Liver (tissue), 9 donors: ENCODE results near the gene ABHD17A. TPM values are rescaled to one million over a fixed set of nuclear protein-coding genes. Genes with fewer than 3 reads are reported as not detected.

Experiments
- DNase-seq: peaks from one replicate; pipeline ENCODE4 v3.0.0-alpha.2; 2017; ENCODE audit warnings: low spot score
- H3K27ac ChIP-seq, 2 donors: one replicate each; pipeline ENCODE4 v1.7.0; 2013; ENCODE audit warnings: inconsistent platforms in 2 of 2, low read length in 2 of 2, control low read depth in 1 of 2, low read depth in 1 of 2, mild to moderate bottlenecking in 1 of 2
- H3K27me3 ChIP-seq, 4 donors: one replicate each; pipeline versions ENCODE4 v1.6.1 to v1.7.0; 2013; ENCODE audit warnings: low read length in 3 of 4, inconsistent platforms in 1 of 4, mild to moderate bottlenecking in 1 of 4, moderate library complexity in 1 of 4; ENCODE audit not compliant: control insufficient read depth in 4 of 4, insufficient read depth in 4 of 4
- H3K36me3 ChIP-seq, 4 donors: one replicate each; pipeline versions ENCODE4 v1.6.1 to v1.7.0; 2013; ENCODE audit warnings: low read length in 3 of 4, mild to moderate bottlenecking in 3 of 4, low read depth in 1 of 4, moderate library complexity in 1 of 4; ENCODE audit not compliant: control insufficient read depth in 4 of 4, insufficient read depth in 3 of 4
- H3K4me1 ChIP-seq, 4 donors: one replicate each; pipeline versions ENCODE4 v1.6.1 to v1.7.0; 2013; ENCODE audit warnings: low read length in 3 of 4, mild to moderate bottlenecking in 3 of 4, moderate library complexity in 1 of 4; ENCODE audit not compliant: control insufficient read depth in 4 of 4, insufficient read depth in 4 of 4
- H3K4me3 ChIP-seq, 3 donors: one replicate each; pipeline versions ENCODE4 v1.6.1 to v1.7.0; 2013; ENCODE audit warnings: low read length in 3 of 3, control low read depth in 1 of 3, low read depth in 1 of 3, mild to moderate bottlenecking in 1 of 3
- H3K9ac ChIP-seq, 2 donors: one replicate each; pipeline ENCODE4 v1.7.0; 2013; ENCODE audit warnings: low read length in 2 of 2, mild to moderate bottlenecking in 2 of 2, moderate library complexity in 2 of 2, control low read depth in 1 of 2, low read depth in 1 of 2
- H3K9me3 ChIP-seq, 4 donors: one replicate each; pipeline versions ENCODE4 v1.6.1 to v1.7.0; 2013; ENCODE audit warnings: low read length in 3 of 4; ENCODE audit not compliant: control insufficient read depth in 4 of 4
- EGR1 ChIP-seq, 2 donors: IDR thresholded peaks; 2 replicates each; pipeline ENCODE4 v1.6.1; 2016 to 2018; ENCODE audit warnings: antibody characterized with exemption in 2 of 2, low read depth in 2 of 2
- FOXA1 ChIP-seq: IDR thresholded peaks from 2 replicates; pipeline ENCODE4 v1.6.1; 2016; ENCODE audit warnings: antibody characterized with exemption
- FOXA2 ChIP-seq: IDR thresholded peaks from 2 replicates; pipeline ENCODE4 v1.6.1; 2016; ENCODE audit warnings: antibody characterized with exemption
- HNF4A ChIP-seq, 2 donors: conservative IDR thresholded peaks; 2 replicates each; pipeline ENCODE4 v1.6.1; 2016; ENCODE audit warnings: antibody characterized with exemption in 2 of 2, mild to moderate bottlenecking in 2 of 2
- HNF4G ChIP-seq: IDR thresholded peaks from 2 replicates; pipeline ENCODE4 v1.6.1; 2016; ENCODE audit warnings: antibody characterized with exemption
- NR2F2 ChIP-seq: IDR thresholded peaks from 2 replicates; pipeline ENCODE4 v1.6.1; 2016; ENCODE audit warnings: antibody characterized with exemption
- RAD21 ChIP-seq, 2 donors: IDR thresholded peaks; 2 replicates each; pipeline ENCODE4 v1.6.1; 2016; ENCODE audit warnings: antibody characterized with exemption in 2 of 2, mild to moderate bottlenecking in 2 of 2
- RXRA ChIP-seq, 2 donors: IDR thresholded peaks; 2 replicates each; pipeline ENCODE4 v1.6.1; 2017 to 2018; ENCODE audit warnings: antibody characterized with exemption in 2 of 2, mild to moderate bottlenecking in 1 of 2
- SP1 ChIP-seq: IDR thresholded peaks from 2 replicates; pipeline ENCODE4 v1.6.1; 2018; ENCODE audit warnings: antibody characterized with exemption, mild to moderate bottlenecking
- YY1 ChIP-seq: IDR thresholded peaks from 2 replicates; pipeline ENCODE4 v1.6.1; 2016; ENCODE audit warnings: antibody characterized with exemption, mild to moderate bottlenecking
- WGBS: extraction: QIAGEN DNeasy Blood & Tissue Kit; methylation state at CpG from one replicate; pipeline ENCODE4 v1.1.7; 2013; 5-methylcytosine and 5-hydroxymethylcytosine counted together
- polyA plus RNA-seq, 2 donors: library from polyadenylated mRNA; stranded (reverse) in 1 of 2; unstranded in 1 of 2; fragments of 200-250 nt in 1 of 2; fragments of >200 nt in 1 of 2; fragmentation: Nextera tagmentation in 1 of 2; extraction: Ambion mirVana in 1 of 2; gene quantifications; one replicate each; pipeline versions ENCODE4 v1.2.1 to v1.2.3, GENCODE V29; 2013 to 2015
- total RNA-seq, 2 donors: library from RNA; depleted of rRNA; stranded (reverse); fragments of >200 nt; gene quantifications; one replicate each; pipeline ENCODE4 v1.2.3, GENCODE V29; 2014
- TF ChIP-seq, protein P1 (sequence below): fragments of 150-350 bp; IDR thresholded peaks from 2 replicates; pipeline ENCODE4 v1.5.1; 2017; ENCODE audit warnings: improper control_type of control experiment, low read depth, low read length; ENCODE audit not compliant: missing input control
- TF ChIP-seq, protein P2 (sequence below): IDR thresholded peaks from 2 replicates; pipeline ENCODE4 v1.6.1; 2016; ENCODE audit warnings: antibody characterized with exemption, mild to moderate bottlenecking
- TF ChIP-seq, protein P3 (sequence below): IDR thresholded peaks from 2 replicates; pipeline ENCODE4 v1.6.1; 2016; ENCODE audit warnings: antibody characterized with exemption
- TF ChIP-seq, protein P4 (sequence below): IDR thresholded peaks from 2 replicates; pipeline ENCODE4 v1.6.1; 2016; ENCODE audit warnings: antibody characterized with exemption
- donor health status: healthy.
- donor health status: healthy.
- donor health status: healthy.
- donor health status: healthy.
- donor health status: healthy.

ABHD17A gene
- total and polyA plus RNA-seq, 4 donors: 8.1 to 30.2 (median 27.0) TPM

DNA sequence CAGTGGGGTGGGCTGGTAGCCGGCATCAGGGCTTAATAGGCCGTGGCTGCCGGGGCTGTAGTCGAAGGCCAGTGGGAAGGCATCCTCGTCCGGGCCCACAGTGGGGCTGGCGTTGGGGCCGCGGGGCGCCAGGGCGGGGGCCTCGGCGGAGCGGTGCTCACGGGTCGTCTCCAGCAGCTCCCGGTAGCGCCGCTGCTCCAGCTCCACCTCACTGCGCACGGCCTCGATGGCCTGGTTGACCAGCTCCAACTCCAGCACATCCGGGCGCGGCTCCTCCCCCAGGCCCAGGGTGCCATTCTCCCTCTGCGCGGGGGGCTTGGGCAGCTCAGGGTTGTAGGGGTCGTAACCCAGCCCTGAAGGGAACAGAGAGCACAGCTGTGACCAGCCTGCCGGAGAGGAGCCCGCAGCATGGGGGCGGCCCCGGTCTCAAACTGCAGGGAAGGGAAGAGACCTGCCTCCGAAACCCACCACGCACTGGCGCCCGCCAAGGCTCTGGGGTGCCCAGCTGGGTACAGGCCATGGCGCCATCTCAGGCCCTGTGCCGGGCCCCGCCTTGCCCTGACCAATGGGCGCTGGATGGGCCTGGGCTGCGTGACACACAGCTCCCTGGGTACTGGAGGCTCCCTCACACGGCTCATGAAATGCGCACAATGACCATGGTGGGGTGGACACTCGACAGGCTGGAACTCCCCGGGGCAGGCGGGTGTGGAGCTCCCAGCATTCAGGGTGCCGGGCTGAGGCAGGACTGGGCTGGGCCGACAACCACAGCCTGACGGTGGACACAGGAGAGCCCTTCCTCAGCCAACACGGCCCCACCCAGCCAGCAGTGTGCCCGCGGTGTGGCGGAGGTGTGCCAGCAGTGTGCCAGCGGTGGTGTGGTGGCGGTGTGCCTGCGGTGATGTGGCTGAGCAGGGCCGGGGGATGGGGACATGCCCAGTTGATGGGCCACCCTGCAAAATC, 56.7 kb downstream of the ABHD17A start:
- 91% methylated on average over 57 of the region's 57 CpGs for WGBS
- Histone ChIP-seq H3K27me3 (no peaks in the 10 kb centered on the region), H3K4me1 (peaks cover 15 to 49% (median 25%) of the 10 kb centered on the region in 4 donors), H3K9ac (no peak overlapping the region), H3K4me3 (no peak overlapping the region), H3K36me3 (peaks cover 2 to 7% (median 5%) of the 10 kb centered on the region in 4 donors), H3K27ac (peak overlapping the region in 1 of 2 donors; percentile 12), H3K9me3 (no peaks in the 10 kb centered on the region)
- no peak for TF ChIP-seq HNF4A (conservative IDR thresholded peaks at IDR 0.05)
- no peak for TF ChIP-seq RAD21 (IDR thresholded peaks at IDR 0.05)
- TF ChIP-seq, protein P1, sequence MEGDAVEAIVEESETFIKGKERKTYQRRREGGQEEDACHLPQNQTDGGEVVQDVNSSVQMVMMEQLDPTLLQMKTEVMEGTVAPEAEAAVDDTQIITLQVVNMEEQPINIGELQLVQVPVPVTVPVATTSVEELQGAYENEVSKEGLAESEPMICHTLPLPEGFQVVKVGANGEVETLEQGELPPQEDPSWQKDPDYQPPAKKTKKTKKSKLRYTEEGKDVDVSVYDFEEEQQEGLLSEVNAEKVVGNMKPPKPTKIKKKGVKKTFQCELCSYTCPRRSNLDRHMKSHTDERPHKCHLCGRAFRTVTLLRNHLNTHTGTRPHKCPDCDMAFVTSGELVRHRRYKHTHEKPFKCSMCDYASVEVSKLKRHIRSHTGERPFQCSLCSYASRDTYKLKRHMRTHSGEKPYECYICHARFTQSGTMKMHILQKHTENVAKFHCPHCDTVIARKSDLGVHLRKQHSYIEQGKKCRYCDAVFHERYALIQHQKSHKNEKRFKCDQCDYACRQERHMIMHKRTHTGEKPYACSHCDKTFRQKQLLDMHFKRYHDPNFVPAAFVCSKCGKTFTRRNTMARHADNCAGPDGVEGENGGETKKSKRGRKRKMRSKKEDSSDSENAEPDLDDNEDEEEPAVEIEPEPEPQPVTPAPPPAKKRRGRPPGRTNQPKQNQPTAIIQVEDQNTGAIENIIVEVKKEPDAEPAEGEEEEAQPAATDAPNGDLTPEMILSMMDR: no peak
- TF ChIP-seq FOXA2: no peak
- TF ChIP-seq, protein P2, sequence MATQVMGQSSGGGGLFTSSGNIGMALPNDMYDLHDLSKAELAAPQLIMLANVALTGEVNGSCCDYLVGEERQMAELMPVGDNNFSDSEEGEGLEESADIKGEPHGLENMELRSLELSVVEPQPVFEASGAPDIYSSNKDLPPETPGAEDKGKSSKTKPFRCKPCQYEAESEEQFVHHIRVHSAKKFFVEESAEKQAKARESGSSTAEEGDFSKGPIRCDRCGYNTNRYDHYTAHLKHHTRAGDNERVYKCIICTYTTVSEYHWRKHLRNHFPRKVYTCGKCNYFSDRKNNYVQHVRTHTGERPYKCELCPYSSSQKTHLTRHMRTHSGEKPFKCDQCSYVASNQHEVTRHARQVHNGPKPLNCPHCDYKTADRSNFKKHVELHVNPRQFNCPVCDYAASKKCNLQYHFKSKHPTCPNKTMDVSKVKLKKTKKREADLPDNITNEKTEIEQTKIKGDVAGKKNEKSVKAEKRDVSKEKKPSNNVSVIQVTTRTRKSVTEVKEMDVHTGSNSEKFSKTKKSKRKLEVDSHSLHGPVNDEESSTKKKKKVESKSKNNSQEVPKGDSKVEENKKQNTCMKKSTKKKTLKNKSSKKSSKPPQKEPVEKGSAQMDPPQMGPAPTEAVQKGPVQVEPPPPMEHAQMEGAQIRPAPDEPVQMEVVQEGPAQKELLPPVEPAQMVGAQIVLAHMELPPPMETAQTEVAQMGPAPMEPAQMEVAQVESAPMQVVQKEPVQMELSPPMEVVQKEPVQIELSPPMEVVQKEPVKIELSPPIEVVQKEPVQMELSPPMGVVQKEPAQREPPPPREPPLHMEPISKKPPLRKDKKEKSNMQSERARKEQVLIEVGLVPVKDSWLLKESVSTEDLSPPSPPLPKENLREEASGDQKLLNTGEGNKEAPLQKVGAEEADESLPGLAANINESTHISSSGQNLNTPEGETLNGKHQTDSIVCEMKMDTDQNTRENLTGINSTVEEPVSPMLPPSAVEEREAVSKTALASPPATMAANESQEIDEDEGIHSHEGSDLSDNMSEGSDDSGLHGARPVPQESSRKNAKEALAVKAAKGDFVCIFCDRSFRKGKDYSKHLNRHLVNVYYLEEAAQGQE: no peak
- TF ChIP-seq EGR1 (IDR thresholded peaks at IDR 0.05; ENCODE audit: low read depth in 2 of 2): no peak
- DNase-seq: no peak

DNA sequence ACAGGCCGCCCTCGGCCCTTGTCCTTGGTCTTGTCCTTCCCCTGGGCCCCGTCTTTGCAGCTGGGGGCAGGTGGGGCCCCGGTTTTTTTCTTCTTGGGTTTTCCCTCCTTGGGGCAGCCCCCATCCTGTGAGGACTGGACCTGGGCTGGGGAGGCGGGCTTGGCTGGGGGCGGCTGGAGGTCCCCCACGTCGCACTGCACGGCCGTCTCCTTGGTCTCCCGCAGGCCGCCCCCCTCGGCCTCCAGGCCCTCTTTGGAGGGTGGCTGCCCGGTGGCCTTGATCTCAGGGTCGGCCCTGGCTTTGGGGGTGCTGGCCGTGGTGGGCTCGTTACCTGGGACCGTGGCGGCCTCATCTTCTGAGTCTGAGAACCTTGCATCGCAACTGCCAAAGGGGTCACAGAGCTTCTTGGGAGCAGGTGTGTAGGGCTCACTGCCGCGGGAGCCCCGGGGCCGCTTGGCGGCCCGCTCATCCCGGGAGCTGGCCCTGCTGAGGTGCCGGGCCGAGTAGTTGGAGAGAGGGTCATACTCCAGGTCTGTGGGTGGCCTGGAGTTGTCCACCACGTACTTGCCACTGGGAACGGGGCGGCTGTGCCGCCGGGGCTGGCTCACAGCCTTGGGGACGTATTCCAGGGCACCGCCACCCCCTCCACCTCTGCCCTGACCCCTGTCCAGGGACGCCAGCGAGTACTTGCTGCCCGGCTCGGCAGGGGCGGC, 57.6 kb downstream of the ABHD17A start:
- no peak overlapping the region for H3K9ac ChIP-seq
- peaks cover 5 to 12% (median 8%) of the 10 kb centered on the region in 4 donors for H3K36me3 ChIP-seq
- H3K4me3 ChIP-seq: no peak overlapping the region
- peaks cover 12 to 42% (median 20%) of the 10 kb centered on the region in 4 donors for H3K4me1 ChIP-seq
- DNase-seq: no peak
- no peaks in the 10 kb centered on the region for H3K27me3 ChIP-seq
- no peaks in the 10 kb centered on the region for H3K9me3 ChIP-seq
- peak overlapping the region in 1 of 2 donors; percentile 12 for H3K27ac ChIP-seq
- TF ChIP-seq RAD21 (IDR thresholded peaks at IDR 0.05) (no peak), FOXA2 (no peak), YY1 (no peak), HNF4G (no peak), SP1 (no peak), FOXA1 (no peak), RXRA (IDR thresholded peaks at IDR 0.05) (no peak), EGR1 (IDR thresholded peaks at IDR 0.05; ENCODE audit: low read depth in 2 of 2) (no peak), NR2F2 (no peak)
- TF ChIP-seq, protein P3, sequence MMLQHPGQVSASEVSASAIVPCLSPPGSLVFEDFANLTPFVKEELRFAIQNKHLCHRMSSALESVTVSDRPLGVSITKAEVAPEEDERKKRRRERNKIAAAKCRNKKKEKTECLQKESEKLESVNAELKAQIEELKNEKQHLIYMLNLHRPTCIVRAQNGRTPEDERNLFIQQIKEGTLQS: no peak
- TF ChIP-seq, protein P2: no peak
- TF ChIP-seq, protein P1: no peak
- TF ChIP-seq, protein P4, sequence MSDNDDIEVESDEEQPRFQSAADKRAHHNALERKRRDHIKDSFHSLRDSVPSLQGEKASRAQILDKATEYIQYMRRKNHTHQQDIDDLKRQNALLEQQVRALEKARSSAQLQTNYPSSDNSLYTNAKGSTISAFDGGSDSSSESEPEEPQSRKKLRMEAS: no peak
- WGBS: 80% methylated on average over 41 of the region's 41 CpGs
